Neural cell (in vitro differentiated cells): ENCODE measurements around the gene SPAG16. TPM values are rescaled to one million over a fixed set of nuclear protein-coding genes. Genes with fewer than 3 reads are reported as not detected.

ENCODE experiments used
- H2AFZ ChIP-seq: fragments of 200-600, 300-800 bp; sonication (generic), shearing (Covaris generic); 2 replicates; pipeline ENCODE4 v1.6.0; 2014; ENCODE audit warnings: low read depth, mild to moderate bottlenecking, antibody characterized with exemption, low read length, moderate library complexity
- H3F3A ChIP-seq: fragments of 200-600 bp; shearing (Covaris generic); 2 replicates; pipeline ENCODE4 v1.6.1; 2016; ENCODE audit warnings: mild to moderate bottlenecking, moderate library complexity, mixed read lengths, antibody characterized with exemption, low read length; ENCODE audit not compliant: insufficient read depth, poor library complexity, severe bottlenecking
- H3K27ac ChIP-seq: fragments of 200-600, 300-800 bp; sonication (generic), shearing (Covaris generic); 2 replicates; pipeline ENCODE4 v1.5.1; 2014; ENCODE audit warnings: mild to moderate bottlenecking, low read length, moderate library complexity
- H3K27me3 ChIP-seq: fragments of 300-800, 200-600 bp; sonication (generic), shearing (Covaris generic); 2 replicates; pipeline ENCODE4 v1.6.0; 2014; ENCODE audit warnings: mild to moderate bottlenecking, low read depth, low read length, moderate library complexity; ENCODE audit not compliant: insufficient read depth
- H3K36me3 ChIP-seq: fragments of 300-800, 200-600 bp; sonication (generic), shearing (Covaris generic); 2 replicates; pipeline ENCODE4 v1.5.1; 2014; ENCODE audit warnings: mild to moderate bottlenecking, antibody characterized with exemption, low read length, moderate library complexity; ENCODE audit not compliant: insufficient read depth
- H3K4me2 ChIP-seq: fragments of 300-800, 200-600 bp; sonication (generic), shearing (Covaris generic); 2 replicates; pipeline ENCODE4 v1.6.0; 2014; ENCODE audit warnings: mild to moderate bottlenecking, low read length
- H3K4me3 ChIP-seq: fragments of 300-800, 200-600 bp; sonication (generic), shearing (Covaris generic); 2 replicates; pipeline ENCODE4 v1.5.1; 2014; ENCODE audit warnings: mild to moderate bottlenecking, low read length, moderate library complexity
- H3K79me2 ChIP-seq: fragments of 200-600 bp; shearing (Covaris generic); replicated peaks from 2 replicates; pipeline ENCODE4 v1.6.0; 2014; ENCODE audit warnings: mild to moderate bottlenecking, low read length, moderate library complexity; ENCODE audit not compliant: insufficient read depth
- H3K9ac ChIP-seq: fragments of 300-800, 200-600 bp; sonication (generic), shearing (Covaris generic); 2 replicates; pipeline ENCODE4 v1.6.1; 2016; ENCODE audit warnings: mild to moderate bottlenecking, low read length, mixed read lengths
- H3K9me2 ChIP-seq: fragments of 200-600 bp; shearing (Covaris generic); 2 replicates; pipeline ENCODE4 v1.6.1; 2016; ENCODE audit warnings: mild to moderate bottlenecking, low read length, mixed read lengths; ENCODE audit not compliant: insufficient read depth
- H3K9me3 ChIP-seq: fragments of 200-600, 300-800 bp; sonication (generic), shearing (Covaris generic); 2 replicates; pipeline ENCODE4 v1.6.1; 2016; ENCODE audit warnings: mild to moderate bottlenecking, mixed run types, low read length, moderate library complexity, mixed read lengths
- H4K20me1 ChIP-seq: fragments of 200-600 bp; shearing (Covaris generic); 2 replicates; pipeline ENCODE4 v1.6.1; 2016; ENCODE audit warnings: mild to moderate bottlenecking, mixed run types; ENCODE audit not compliant: insufficient read depth
- EP300 ChIP-seq: fragments of 450-650 bp; conservative IDR thresholded peaks from 2 replicates; pipeline ENCODE4 v1.6.1; 2014; ENCODE audit warnings: antibody characterized with exemption, mild to moderate bottlenecking, moderate library complexity; ENCODE audit not compliant: poor library complexity, severe bottlenecking
- EZH2 ChIP-seq: fragments of 200-600, 300-800 bp; shearing (Covaris generic), sonication (generic); IDR thresholded peaks from 2 replicates; pipeline ENCODE4 v1.6.1; 2014; ENCODE audit warnings: antibody characterized with exemption, low read length, borderline replicate concordance, mild to moderate bottlenecking; ENCODE audit not compliant: insufficient read depth, poor library complexity, severe bottlenecking
- MXI1 ChIP-seq: fragments of 450-650 bp; conservative IDR thresholded peaks from 2 replicates; pipeline ENCODE4 v1.6.1; 2014; ENCODE audit warnings: antibody characterized with exemption, mild to moderate bottlenecking; ENCODE audit not compliant: poor library complexity, severe bottlenecking
- POLR2AphosphoS5 ChIP-seq: IDR thresholded peaks from 2 replicates; pipeline ENCODE4 v1.6.1; 2012
- RAD21 ChIP-seq: fragments of 450-650 bp; conservative IDR thresholded peaks from 2 replicates; pipeline ENCODE4 v1.6.1; 2014; ENCODE audit warnings: antibody characterized with exemption, mild to moderate bottlenecking, moderate library complexity
- SMC3 ChIP-seq: fragments of 450-650 bp; conservative IDR thresholded peaks from 2 replicates; pipeline ENCODE4 v1.6.1; 2014; ENCODE audit warnings: antibody characterized with exemption, mild to moderate bottlenecking, moderate library complexity; ENCODE audit not compliant: poor library complexity
- TAF1 ChIP-seq: IDR thresholded peaks from 2 replicates; pipeline ENCODE4 v1.6.1; 2012; ENCODE audit warnings: low read depth
- polyA plus RNA-seq: library from polyadenylated mRNA; depleted of rRNA; stranded (reverse); fragments of >200 nt; gene quantifications from 2 replicates; pipeline ENCODE4 v1.2.3, GENCODE V29; 2014
- TF ChIP-seq, protein P1 (sequence below): IDR thresholded peaks from 2 replicates; pipeline ENCODE4 v1.6.1; 2012; ENCODE audit warnings: borderline replicate concordance
- TF ChIP-seq, protein P2 (sequence below): fragments of 450-650 bp; IDR thresholded peaks from 2 replicates; pipeline ENCODE4 v1.5.1; 2014; ENCODE audit warnings: antibody characterized with exemption, mild to moderate bottlenecking, moderate library complexity; ENCODE audit not compliant: poor library complexity, severe bottlenecking

The SPAG16 gene
- polyA plus RNA-seq, 1 donor from 2014 or later = 75.4 TPM

DNA sequence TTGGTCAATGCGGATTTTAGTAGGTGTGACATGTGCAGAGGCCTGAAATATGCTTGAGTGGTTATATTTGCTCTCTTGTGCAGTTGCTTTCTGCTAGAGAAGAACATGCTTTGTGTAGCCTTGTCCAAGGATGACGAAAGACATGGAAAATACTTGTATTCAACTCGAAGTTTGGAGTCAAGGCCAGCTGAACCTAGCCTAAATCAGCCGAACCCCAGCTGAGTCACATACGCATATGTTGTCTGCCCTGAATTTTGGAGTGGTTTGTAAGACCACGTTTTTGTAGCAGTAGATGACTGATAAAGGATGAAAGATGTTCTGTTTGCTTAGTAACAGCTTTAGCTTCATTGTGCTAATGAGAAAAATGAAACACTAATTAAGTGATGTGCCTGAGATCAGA lies 22.5 kb upstream of the SPAG16 start:
- H3K9me2 ChIP-seq = no peaks in the 10 kb centered on the region
- TF ChIP-seq SMC3 (no peak), EP300 (no peak), MXI1 (no peak)
- TF ChIP-seq, protein P1, sequence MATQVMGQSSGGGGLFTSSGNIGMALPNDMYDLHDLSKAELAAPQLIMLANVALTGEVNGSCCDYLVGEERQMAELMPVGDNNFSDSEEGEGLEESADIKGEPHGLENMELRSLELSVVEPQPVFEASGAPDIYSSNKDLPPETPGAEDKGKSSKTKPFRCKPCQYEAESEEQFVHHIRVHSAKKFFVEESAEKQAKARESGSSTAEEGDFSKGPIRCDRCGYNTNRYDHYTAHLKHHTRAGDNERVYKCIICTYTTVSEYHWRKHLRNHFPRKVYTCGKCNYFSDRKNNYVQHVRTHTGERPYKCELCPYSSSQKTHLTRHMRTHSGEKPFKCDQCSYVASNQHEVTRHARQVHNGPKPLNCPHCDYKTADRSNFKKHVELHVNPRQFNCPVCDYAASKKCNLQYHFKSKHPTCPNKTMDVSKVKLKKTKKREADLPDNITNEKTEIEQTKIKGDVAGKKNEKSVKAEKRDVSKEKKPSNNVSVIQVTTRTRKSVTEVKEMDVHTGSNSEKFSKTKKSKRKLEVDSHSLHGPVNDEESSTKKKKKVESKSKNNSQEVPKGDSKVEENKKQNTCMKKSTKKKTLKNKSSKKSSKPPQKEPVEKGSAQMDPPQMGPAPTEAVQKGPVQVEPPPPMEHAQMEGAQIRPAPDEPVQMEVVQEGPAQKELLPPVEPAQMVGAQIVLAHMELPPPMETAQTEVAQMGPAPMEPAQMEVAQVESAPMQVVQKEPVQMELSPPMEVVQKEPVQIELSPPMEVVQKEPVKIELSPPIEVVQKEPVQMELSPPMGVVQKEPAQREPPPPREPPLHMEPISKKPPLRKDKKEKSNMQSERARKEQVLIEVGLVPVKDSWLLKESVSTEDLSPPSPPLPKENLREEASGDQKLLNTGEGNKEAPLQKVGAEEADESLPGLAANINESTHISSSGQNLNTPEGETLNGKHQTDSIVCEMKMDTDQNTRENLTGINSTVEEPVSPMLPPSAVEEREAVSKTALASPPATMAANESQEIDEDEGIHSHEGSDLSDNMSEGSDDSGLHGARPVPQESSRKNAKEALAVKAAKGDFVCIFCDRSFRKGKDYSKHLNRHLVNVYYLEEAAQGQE = no peak
- TF ChIP-seq, protein P2, sequence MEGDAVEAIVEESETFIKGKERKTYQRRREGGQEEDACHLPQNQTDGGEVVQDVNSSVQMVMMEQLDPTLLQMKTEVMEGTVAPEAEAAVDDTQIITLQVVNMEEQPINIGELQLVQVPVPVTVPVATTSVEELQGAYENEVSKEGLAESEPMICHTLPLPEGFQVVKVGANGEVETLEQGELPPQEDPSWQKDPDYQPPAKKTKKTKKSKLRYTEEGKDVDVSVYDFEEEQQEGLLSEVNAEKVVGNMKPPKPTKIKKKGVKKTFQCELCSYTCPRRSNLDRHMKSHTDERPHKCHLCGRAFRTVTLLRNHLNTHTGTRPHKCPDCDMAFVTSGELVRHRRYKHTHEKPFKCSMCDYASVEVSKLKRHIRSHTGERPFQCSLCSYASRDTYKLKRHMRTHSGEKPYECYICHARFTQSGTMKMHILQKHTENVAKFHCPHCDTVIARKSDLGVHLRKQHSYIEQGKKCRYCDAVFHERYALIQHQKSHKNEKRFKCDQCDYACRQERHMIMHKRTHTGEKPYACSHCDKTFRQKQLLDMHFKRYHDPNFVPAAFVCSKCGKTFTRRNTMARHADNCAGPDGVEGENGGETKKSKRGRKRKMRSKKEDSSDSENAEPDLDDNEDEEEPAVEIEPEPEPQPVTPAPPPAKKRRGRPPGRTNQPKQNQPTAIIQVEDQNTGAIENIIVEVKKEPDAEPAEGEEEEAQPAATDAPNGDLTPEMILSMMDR = no peak

DNA sequence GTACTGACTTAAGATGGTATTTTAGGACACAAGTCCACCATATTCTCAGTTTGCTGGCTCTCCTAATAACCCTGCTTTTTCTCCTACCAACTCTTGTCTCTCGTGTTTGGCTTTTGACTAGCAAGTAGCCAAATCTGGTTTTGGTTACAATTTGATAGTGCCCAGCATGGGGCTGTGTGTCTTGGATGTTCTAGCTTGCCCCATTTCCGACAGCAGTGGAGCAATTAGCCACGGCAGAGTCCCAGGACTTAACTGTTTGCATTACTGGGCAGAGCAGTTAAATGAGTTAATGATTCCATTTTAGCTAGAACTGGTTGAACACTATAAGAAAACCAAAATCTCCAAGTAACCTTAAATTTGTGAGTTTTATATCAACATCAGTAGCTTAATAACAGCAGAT lies 18.6 kb upstream of the SPAG16 start:
- H3K27me3 ChIP-seq = no peaks in the 10 kb centered on the region
- H3K9me3 ChIP-seq = no peaks in the 10 kb centered on the region
- no peak overlapping the region for H2AFZ ChIP-seq
- H3K27ac ChIP-seq = no peak overlapping the region
- no peaks in the 10 kb centered on the region for H3K9me2 ChIP-seq
- no peak overlapping the region for H3K4me2 ChIP-seq
- no peaks in the 10 kb centered on the region for H3K36me3 ChIP-seq
- no peak overlapping the region for H3K4me3 ChIP-seq
- no peaks in the 10 kb centered on the region for H3K79me2 ChIP-seq
- TF ChIP-seq SMC3 = no peak
- no peak for TF ChIP-seq EP300
- TF ChIP-seq POLR2AphosphoS5 = no peak
- TF ChIP-seq, protein P1 = no peak
- TF ChIP-seq RAD21 = no peak
- no peak for TF ChIP-seq TAF1
- TF ChIP-seq, protein P2 = no peak
- TF ChIP-seq MXI1 = no peak
- TF ChIP-seq EZH2 = no peak
- H3K9ac ChIP-seq = no peak overlapping the region
- no peaks in the 10 kb centered on the region for H3F3A ChIP-seq
- no peaks in the 10 kb centered on the region for H4K20me1 ChIP-seq

More for the DNA sequence above, 22.5 kb upstream of the SPAG16 start:
- Histone ChIP-seq H3K4me2 (no peak overlapping the region), H3K9ac (no peak overlapping the region), H3K36me3 (no peaks in the 10 kb centered on the region), H2AFZ (no peak overlapping the region), H3K4me3 (no peak overlapping the region), H3K9me3 (no peaks in the 10 kb centered on the region), H3K27ac (no peak overlapping the region), H3K79me2 (no peaks in the 10 kb centered on the region), H3F3A (no peaks in the 10 kb centered on the region), H3K27me3 (no peaks in the 10 kb centered on the region), H4K20me1 (no peaks in the 10 kb centered on the region)
